Measurements from ENCODE around the gene CPNE4.

The CPNE4 gene

DNA sequence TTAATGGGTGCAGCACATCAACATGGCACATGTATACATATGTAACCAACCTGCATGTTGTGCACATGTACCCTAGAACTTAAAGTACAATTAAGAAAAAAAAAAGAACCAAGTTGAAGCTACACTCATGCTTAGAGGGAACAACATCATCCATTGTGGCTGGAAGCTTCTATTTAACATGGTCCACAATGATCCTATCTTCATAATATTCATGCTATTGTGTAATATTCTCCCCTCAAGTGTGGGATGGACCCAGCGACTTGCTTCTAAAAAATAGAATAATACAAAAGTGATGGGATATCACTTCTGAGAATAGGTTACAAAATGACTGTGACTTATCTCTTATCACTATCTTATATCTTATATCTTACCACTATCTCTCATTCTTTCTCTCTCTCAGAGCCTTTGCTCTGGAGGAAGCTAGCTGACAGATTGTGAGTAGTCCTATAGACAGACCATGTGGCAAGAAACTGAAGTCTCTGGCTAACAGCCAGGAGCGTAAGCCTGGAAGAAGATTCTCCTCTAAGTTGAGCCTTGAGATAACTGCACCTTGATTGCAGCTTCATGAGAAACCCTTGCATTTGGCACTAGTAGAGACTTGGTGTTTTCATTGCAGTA is 333.6 kb downstream of the CPNE4 start:
- DNase-seq (ENCODE audit: low spot score): no peak

DNA sequence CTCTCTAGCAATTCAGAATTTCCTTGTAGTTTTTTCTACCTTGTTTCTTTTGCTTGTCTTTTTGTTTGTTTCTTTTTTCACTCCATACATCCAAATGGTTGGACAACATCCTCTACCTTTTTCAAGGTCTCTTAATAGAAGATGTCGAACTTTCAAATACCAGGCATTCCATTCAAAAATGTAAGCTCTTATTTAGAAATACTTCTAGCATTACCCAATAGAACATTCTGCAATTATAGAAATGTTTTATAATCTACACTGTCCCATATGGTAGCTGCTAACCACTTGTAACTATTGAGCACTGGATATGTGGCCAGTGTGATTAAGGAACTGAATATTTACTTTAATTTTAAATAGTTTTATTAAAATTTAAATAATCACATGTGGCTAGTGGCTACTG is 335.8 kb downstream of the CPNE4 start:
- DNase-seq (ENCODE audit: low spot score): no peak

DNA sequence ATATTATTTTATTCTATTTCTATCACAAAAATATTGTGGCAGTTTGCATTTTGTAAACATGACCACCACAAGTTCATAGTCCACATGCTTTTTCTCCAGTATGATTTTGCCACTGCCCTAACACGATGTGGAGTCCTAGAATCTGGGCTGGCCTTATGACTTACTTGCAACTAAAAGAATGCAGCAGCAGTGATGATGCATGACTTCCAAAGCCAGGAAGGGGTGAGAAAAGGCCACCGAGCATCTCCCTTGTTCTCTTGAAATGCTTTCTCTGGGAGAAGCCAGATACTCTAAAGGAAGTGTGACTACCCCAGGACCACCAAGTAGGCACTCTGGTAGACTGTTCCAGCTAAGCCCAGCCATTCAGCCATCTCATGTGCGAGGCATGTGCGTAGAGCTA is 340.4 kb downstream of the CPNE4 start:
- no peak for DNase-seq (ENCODE audit: low spot score)

- DNase-seq (ENCODE audit: low spot score): no peak
These were observed 342.5 kb downstream of the CPNE4 start for GRCh38 chr3:131692356-131692755.

DNA sequence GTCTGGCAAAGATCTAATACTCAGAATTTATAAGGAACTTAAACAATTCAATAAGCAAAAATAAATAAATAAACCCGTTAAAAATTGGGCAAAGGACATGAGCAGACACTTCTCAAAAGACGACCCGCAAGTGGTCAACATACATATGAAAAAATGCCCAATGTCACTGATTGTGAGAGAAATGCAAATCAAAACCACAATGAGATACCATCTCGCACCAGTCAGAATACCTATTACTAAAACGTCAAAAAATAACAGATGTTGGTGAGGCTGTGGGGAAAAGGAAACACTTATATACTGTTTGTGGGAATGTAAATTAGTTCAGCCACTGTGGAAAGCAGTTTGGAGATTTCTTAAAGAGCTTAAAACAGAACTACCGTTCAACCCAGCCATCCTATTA is 344.0 kb downstream of the CPNE4 start:
- no peak for DNase-seq (ENCODE audit: low spot score)

- DNase-seq (ENCODE audit: low spot score): no peak
These were observed 346.4 kb downstream of the CPNE4 start for GRCh38 chr3:131688370-131688769.

GRCh38 chr3:131669600-131669999 is 365.2 kb downstream of the CPNE4 start:
- DNase-seq (ENCODE audit: low spot score): no peak

DNA sequence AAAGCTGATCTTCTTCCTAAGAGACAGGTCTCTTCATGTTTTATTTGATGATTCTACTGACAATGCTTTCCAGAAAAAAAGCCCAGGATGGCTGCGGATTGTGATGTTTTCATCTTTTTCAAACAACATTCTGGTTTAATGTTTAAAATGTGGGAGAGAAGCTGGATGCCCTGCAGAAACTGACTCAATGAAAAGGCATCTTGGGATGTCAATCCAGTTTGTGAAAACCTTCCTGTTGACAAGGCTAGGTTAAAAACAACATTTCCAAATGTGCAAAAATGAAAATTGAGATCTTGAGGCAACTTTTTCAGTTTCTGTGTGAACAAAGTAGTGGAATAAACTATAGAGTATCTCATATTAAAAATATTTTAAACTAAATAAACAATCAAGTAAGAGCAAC is 376.0 kb downstream of the CPNE4 start:
- no peak for DNase-seq (ENCODE audit: low spot score)

DNA sequence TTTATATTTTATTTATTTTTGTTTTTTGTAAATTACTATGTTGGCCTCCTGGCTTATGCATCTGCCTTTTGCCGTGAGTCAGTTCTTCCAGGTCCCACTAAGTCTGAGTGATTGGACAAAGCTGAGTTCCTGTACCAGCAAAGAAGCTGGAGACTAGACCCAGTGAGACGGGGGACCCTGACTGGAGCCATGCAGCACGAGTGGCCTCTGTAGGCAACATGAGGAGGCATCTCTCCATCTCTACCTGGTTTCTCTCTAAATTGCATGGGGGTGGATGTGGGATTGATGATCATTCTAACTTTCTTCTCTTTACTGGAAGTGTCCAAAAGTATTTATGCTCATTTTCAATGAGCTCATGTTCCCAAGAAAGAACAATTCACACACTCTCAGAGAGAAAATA is 376.7 kb downstream of the CPNE4 start:
- no peak for DNase-seq (ENCODE audit: low spot score)

- DNase-seq (ENCODE audit: low spot score): no peak
These were observed 379.6 kb downstream of the CPNE4 start for GRCh38 chr3:131655070-131655690.

DNA sequence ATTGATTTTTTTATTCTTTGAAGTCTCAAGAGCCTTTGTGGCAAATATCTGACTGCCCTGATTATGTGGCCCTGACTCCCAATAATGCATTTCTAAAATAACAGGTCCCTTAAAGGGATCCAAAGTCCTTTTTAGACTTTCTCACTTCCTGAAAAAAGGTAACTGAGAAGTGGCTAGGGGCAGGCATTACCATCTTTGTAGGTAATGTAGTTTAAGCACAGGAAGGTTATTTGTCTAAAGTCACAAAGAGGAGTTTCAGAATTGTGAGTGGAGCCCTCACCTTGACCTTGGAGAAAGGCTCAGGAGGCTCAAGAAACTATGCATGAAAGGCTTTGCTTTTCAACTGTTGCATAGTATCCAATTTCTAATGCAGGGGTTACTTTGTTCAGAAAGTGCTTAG is 389.2 kb downstream of the CPNE4 start:
- DNase-seq (ENCODE audit: low spot score): no peak

DNA sequence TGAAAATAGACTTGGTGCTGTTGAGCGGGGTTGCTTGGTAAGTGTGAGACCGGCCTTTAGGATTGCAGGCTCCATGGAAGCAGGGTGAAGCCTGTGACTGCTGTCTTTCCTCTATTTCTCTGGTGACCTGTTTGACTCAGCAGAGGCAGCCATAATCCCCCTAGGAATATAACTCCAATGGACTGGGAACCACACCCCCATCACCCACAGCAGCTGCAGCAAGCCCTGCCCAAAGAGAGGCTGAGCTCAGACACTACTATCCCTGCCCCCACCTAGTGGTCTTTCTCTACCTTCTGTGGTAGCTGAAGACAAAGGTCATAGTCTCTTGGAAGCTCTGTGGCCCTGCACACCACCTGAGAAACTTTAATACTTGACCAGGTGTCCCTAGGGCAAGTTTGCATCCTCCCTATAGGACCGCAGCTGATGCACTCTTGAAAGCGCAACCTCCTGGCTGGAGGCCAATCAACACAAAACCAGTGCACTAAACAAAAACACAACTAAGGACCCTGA is 398.5 kb downstream of the CPNE4 start:
- no peak for DNase-seq (ENCODE audit: low spot score)

DNA sequence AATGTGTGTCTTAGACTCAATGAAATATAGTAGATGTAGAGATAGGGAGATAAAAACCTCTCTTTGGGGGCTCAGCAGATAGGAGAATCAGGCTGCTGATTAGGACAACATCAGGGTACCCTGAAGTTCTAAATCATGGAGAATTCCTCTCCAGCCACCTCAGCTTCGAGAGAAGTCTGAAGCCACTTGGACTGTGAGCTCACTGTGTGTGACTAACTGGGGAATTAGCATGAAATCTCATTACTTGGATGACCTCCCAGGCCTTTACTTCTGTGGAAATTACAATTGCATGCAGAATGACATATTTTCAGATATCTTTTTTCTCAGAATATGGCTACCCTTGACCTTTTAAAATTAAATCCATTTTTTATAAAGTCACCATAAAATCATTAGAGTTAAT is 404.0 kb downstream of the CPNE4 start:
- DNase-seq (ENCODE audit: low spot score): no peak

DNA sequence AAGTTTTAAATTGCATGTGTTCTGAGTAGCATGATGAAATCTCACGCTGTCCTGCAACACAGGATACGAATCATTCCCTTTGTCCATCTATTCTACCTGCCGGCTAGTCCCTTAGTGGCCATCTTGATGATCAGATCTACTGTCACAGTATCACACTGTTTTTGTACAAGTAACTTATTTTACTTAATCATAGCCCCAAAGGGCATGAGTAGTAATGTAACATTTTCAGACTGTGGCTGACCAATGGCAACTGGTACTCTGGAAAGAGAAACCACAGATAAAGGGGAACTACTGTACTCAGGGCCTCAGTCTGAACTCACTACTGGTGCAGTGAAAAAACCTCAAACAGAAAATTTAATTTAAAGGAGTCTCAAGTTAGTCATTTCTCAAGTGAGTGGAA is 404.7 kb downstream of the CPNE4 start:
- DNase-seq (ENCODE audit: low spot score): no peak

DNA sequence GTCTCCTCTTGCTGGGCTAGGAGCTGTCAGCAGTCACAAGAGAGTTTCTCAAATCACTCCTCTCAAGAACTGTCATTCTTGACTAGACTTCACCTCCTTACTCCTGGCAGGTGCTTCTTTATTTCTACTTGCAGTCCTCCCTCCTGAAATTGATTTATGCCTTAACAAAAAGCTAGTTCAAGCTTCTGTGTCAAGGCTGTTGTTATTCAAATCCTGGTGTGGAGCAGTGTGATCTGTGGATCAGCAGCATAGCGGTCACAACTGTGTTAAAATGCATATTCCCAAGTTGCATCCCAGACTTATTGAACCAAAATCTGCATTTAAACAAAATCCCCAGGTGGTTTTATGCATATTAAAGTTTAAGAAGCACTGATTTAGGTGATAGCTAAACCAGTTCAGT is 411.4 kb downstream of the CPNE4 start:
- DNase-seq (ENCODE audit: low spot score): no peak

DNA sequence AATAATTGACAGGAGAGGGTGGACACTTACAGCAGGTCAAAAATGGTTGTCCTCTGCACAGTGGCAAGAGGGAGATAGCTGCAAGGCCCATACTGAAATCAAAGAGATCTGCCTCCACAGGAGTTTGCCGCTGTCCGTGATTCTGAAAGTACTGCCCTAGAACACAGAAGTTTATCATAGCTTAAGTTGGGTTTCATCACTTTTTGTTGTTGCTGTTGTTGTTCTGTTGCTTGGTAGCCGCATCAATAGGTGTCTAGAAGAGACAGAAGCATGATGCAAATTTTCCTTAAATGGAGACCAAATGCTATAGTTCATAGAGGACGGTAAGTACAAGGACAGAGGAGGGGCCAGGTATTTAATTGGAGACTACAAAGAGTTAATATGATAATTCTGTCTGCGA is 412.1 kb downstream of the CPNE4 start:
- no peak for DNase-seq (ENCODE audit: low spot score)

DNA sequence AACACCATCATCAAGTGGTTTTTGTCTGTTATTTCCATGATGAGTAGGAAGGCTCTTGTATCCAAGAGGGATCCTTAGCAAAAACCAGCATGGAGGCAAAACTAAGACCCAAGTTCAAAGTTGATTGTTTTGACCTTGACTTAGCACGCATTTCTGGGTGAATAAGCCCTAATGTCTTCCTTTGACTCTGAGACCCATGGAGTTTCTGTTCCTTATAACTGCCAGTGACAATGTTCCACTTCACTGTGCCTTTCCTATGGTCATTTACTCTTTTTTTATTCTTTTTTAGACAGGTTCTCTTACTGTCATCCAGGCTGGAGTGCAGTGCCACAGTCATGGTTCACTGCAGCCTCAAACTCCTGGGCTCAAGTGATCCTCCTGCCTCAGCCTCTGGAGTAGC is 413.8 kb downstream of the CPNE4 start:
- no peak for DNase-seq (ENCODE audit: low spot score)

DNA sequence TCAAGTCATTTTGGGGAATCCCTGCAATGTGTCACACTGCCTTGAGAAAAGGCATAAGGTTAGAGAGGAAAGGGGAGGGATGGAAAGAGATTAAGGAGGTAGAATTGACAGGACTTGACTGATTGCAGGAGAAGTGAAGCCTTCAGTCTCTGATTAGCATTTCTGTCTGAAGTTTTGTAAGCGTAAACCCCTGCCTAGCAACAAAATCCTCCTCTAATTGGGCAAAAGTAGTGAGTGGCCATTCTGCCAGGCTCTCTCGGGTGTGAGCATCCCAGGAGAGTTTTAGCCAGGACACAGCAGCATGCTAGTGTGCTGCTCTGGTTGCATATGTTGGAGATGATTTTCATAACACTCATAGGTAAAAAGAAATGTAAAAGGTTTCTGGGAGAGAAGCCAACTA is 415.0 kb downstream of the CPNE4 start:
- DNase-seq (ENCODE audit: low spot score): no peak

GRCh38 chr3:131616719-131617118 is 418.1 kb downstream of the CPNE4 start:
- no peak for DNase-seq (ENCODE audit: low spot score)

DNA sequence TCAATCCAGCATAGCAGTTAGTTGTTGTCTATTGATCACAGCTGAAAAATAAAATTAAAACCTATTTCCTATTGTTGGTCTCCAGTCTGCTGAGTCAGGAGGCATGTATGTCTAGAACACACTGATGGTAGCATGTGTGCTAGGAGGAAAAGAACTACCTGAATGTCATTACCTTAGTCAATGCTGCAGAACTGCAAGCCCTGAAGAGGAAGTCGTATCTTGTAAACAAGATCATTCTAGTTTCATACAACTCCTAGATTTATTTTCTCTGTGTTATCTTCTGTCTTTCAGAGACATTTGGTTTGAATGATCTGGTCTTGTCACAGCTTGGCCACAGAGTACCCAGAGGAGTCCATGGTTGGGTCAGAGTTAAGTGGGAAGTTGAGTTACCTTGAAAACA is 422.1 kb downstream of the CPNE4 start:
- DNase-seq (ENCODE audit: low spot score): no peak

- no peak for DNase-seq (ENCODE audit: low spot score)
These were observed 424.6 kb downstream of the CPNE4 start for GRCh38 chr3:131610174-131610573.

DNA sequence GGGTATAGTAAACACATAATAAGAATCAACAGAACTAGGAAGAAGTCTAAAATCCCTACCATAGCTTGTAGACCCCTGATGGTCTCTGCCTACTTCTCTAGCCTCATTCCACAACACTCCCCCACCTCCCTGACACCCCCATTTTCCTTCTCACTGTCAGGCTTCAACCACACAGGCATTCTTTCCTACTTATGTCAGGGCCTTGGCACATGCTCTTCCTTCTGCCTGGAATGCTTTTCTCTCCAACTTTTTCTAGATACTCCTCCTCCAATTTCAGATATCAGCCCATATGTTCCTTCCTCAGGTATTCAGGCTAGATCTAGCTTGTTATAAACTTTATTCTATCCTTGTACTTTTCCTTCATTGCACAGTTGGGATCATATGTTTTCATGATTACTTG is 426.1 kb downstream of the CPNE4 start:
- no peak for DNase-seq (ENCODE audit: low spot score)

DNA sequence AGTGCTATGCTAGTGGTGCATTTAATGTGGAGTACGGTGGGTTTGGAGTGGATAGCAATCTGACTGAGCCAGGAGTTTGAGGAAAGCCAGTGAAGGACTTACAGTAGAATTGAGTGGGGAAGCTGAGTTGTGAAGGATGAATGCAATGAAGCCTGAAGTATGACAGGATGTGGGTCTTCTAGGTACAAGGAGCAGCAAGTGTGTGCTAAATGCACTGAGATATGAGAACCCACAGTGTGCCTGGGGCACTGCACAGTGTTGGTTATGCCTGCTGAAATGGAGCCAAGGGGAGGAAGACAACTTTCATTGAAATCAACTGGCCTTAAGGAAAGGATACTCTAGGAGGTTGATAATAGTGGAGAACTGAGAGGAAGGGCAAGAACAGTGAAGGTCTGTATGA is 426.5 kb downstream of the CPNE4 start:
- DNase-seq (ENCODE audit: low spot score): no peak

GRCh38 chr3:131605916-131606315 is 428.9 kb downstream of the CPNE4 start:
- DNase-seq (ENCODE audit: low spot score): no peak
